ENCODE results near the gene RNLS. TPM values are rescaled to one million over a fixed set of nuclear protein-coding genes. Genes with fewer than 3 reads are reported as not detected.

The RNLS gene
- polyA plus RNA-seq, 3 donors = 3.3 to 3.9 (median 3.7) TPM

GRCh38 chr10:88551246-88551645, 31.9 kb downstream of the RNLS start:
- H3K4me3 Mint-ChIP-seq = no peak overlapping the region
- H3K4me1 ChIP-seq (ENCODE audit: control insufficient read depth in 1 of 2, insufficient read depth in 2 of 2, low read length in 2 of 2) = peaks cover 7 to 9% of the 10 kb centered on the region in 2 donors
- no peak overlapping the region for H2AFZ ChIP-seq (ENCODE audit: insufficient read depth, low read depth, low read length, poor library complexity, severe bottlenecking)
- H3K27ac Mint-ChIP-seq = no peak overlapping the region
- no peak for DNase-seq
- no peaks in the 10 kb centered on the region for H3K27me3 ChIP-seq (ENCODE audit: control insufficient read depth in 2 of 2, insufficient read depth in 2 of 2, low read length in 2 of 2)
- H3K36me3 Mint-ChIP-seq = no peaks in the 10 kb centered on the region
- H3K36me3 ChIP-seq (replicated peaks in 1 of 2; ENCODE audit: control insufficient read depth in 1 of 2, insufficient read depth in 2 of 2, low read length in 2 of 2) = no peaks in the 10 kb centered on the region
- WGBS (ENCODE audit: insufficient coverage) = no CpG with 5 or more reads among the region's 2 CpGs
- no peak overlapping the region for H3K9ac ChIP-seq (ENCODE audit: insufficient read depth, low read length, poor library complexity, severe bottlenecking)
- H3K27ac ChIP-seq (ENCODE audit: low read depth in 1 of 2, low read length in 2 of 2) = no peak overlapping the region
- peaks cover 10% of the 10 kb centered on the region for H3K4me1 Mint-ChIP-seq
- H3K4me2 ChIP-seq (replicated peaks; ENCODE audit: extremely low read depth, low read length, poor library complexity, severe bottlenecking) = no peak overlapping the region
- peaks cover 0 to 8% (median 3%) of the 10 kb centered on the region in 7 donors for H3K9me3 Mint-ChIP-seq
- H3K4me3 ChIP-seq (replicated peaks in 1 of 3; ENCODE audit: low read depth in 2 of 3, low read length in 3 of 3) = no peak overlapping the region
- no peaks in the 10 kb centered on the region for H3K79me2 ChIP-seq (ENCODE audit: insufficient read depth, low read length)
- peaks cover 0 to 3% of the 10 kb centered on the region in 2 donors for H3K9me3 ChIP-seq (replicated peaks in 1 of 2; ENCODE audit: control insufficient read depth in 1 of 2, insufficient read depth in 1 of 2, low read length in 2 of 2)
- TF ChIP-seq, protein P1, sequence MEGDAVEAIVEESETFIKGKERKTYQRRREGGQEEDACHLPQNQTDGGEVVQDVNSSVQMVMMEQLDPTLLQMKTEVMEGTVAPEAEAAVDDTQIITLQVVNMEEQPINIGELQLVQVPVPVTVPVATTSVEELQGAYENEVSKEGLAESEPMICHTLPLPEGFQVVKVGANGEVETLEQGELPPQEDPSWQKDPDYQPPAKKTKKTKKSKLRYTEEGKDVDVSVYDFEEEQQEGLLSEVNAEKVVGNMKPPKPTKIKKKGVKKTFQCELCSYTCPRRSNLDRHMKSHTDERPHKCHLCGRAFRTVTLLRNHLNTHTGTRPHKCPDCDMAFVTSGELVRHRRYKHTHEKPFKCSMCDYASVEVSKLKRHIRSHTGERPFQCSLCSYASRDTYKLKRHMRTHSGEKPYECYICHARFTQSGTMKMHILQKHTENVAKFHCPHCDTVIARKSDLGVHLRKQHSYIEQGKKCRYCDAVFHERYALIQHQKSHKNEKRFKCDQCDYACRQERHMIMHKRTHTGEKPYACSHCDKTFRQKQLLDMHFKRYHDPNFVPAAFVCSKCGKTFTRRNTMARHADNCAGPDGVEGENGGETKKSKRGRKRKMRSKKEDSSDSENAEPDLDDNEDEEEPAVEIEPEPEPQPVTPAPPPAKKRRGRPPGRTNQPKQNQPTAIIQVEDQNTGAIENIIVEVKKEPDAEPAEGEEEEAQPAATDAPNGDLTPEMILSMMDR (IDR thresholded peaks at IDR 0.05) = no peak
- H4K20me1 ChIP-seq (ENCODE audit: insufficient read depth, low read length) = no peaks in the 10 kb centered on the region
- intact Hi-C loops (cut with micrococcal nuclease) = loop anchor here (5.0 to 10.0 kb wide), 2 partner anchors 686 to 689 kb away; partner anchors contain the start of genes KLLN (in 2 of the 2) and PTEN (in 2 of the 2)
- H3K27me3 Mint-ChIP-seq (ENCODE audit: low read depth in 3 of 3) = no peaks in the 10 kb centered on the region

DNA sequence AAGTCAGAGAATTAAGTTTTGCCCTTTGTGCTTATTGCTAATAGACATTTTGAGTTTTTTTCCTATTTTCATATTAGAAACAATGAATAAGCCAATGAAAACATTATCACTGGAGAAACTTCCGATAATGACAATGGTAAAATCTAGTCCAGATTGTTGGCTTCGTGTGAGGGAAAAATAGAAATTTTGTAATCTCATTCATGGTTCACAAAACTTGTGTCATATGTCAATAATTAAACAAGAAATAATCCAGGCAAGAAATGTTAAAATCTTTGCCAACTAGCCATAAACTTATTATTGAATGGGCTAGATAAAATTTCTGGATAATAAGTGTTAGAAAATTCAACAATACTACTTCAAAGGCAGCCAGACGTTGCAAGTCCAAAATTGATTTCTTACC, 36.6 kb downstream of the RNLS start:
- Histone ChIP-seq H2AFZ (ENCODE audit: insufficient read depth, low read depth, low read length, poor library complexity, severe bottlenecking) (no peak overlapping the region), H3K27me3 (ENCODE audit: control insufficient read depth in 2 of 2, insufficient read depth in 2 of 2, low read length in 2 of 2) (no peaks in the 10 kb centered on the region), H3K9me3 (replicated peaks in 1 of 2; ENCODE audit: control insufficient read depth in 1 of 2, insufficient read depth in 1 of 2, low read length in 2 of 2) (no peaks in the 10 kb centered on the region), H3K9ac (ENCODE audit: insufficient read depth, low read length, poor library complexity, severe bottlenecking) (no peak overlapping the region), H3K36me3 (replicated peaks in 1 of 2; ENCODE audit: control insufficient read depth in 1 of 2, insufficient read depth in 2 of 2, low read length in 2 of 2) (no peaks in the 10 kb centered on the region), H3K27ac (ENCODE audit: low read depth in 1 of 2, low read length in 2 of 2) (no peak overlapping the region), H3K4me2 (replicated peaks; ENCODE audit: extremely low read depth, low read length, poor library complexity, severe bottlenecking) (no peak overlapping the region), H3K79me2 (ENCODE audit: insufficient read depth, low read length) (no peaks in the 10 kb centered on the region), H4K20me1 (ENCODE audit: insufficient read depth, low read length) (no peaks in the 10 kb centered on the region), H3K4me3 (replicated peaks in 1 of 3; ENCODE audit: low read depth in 2 of 3, low read length in 3 of 3) (no peak overlapping the region), H3K4me1 (ENCODE audit: control insufficient read depth in 1 of 2, insufficient read depth in 2 of 2, low read length in 2 of 2) (no peaks in the 10 kb centered on the region)
- H3K9me3 Mint-ChIP-seq = no peaks in the 10 kb centered on the region
- H3K4me3 Mint-ChIP-seq = no peak overlapping the region
- no peaks in the 10 kb centered on the region for H3K36me3 Mint-ChIP-seq
- TF ChIP-seq, protein P1 (IDR thresholded peaks at IDR 0.05) = no peak
- WGBS (ENCODE audit: insufficient coverage) = no CpG with 5 or more reads among the region's 3 CpGs
- DNase-seq = no peak
- intact Hi-C loops (cut with micrococcal nuclease) = no loop called here
- H3K27me3 Mint-ChIP-seq (ENCODE audit: low read depth in 3 of 3) = peaks cover 0 to 1% (median 0%) of the 10 kb centered on the region in 3 donors
- H3K4me1 Mint-ChIP-seq = no peaks in the 10 kb centered on the region
- no peak overlapping the region for H3K27ac Mint-ChIP-seq

All from CD14-positive monocyte (primary cell).